Measurements from ENCODE around the gene IFFO2. TPM values are rescaled to one million over a fixed set of nuclear protein-coding genes. Genes with fewer than 3 reads are reported as not detected.

The IFFO2 gene
- total RNA-seq, 1 experiment from 2014 or later: 11.7 TPM

GRCh38 chr1:18951818-18952391 lies 4.6 kb downstream of the IFFO2 start:
- intact Hi-C loops (cut with micrococcal nuclease; ENCODE audit: unreplicated experiment): loop anchor here (10.0 kb wide), 1 partner anchor 47 kb away; the partner anchor contains the start of gene ALDH4A1
- no peak overlapping the region for H2AFZ ChIP-seq
- peaks cover 72% of the 10 kb centered on the region for H3K79me2 ChIP-seq (ENCODE audit: low read depth)
- ChIA-PET CTCF (no interaction called here), POLR2A (ENCODE audit: unreplicated experiment) (no interaction called here)
- no peak overlapping the region for H3K4me3 ChIP-seq
- H3K4me1 ChIP-seq (replicated peaks; ENCODE audit: insufficient read depth): peaks cover 20% of the 10 kb centered on the region
- no peak overlapping the region for H3K4me2 ChIP-seq
- TF ChIP-seq CTCF (conservative IDR thresholded peaks at IDR 0.05) (no peak), EZH2 (IDR thresholded peaks at IDR 0.05; ENCODE audit: low read depth) (no peak)
- no peaks in the 10 kb centered on the region for H3F3A ChIP-seq (ENCODE audit: insufficient read depth, low read depth)
- H3K27ac ChIP-seq: no peak overlapping the region
- no TSS peak for BruUV-seq (replicated peaks)
- H3K9me2 ChIP-seq (ENCODE audit: insufficient read depth): no peaks in the 10 kb centered on the region
- H4K20me1 ChIP-seq (ENCODE audit: insufficient read depth): peaks cover 7% of the 10 kb centered on the region
- no peaks in the 10 kb centered on the region for H3K36me3 ChIP-seq (ENCODE audit: low read depth)
- no peak for DNase-seq
- H3K27me3 ChIP-seq (ENCODE audit: insufficient read depth, low read depth): no peaks in the 10 kb centered on the region
- no peaks in the 10 kb centered on the region for H3K9me3 ChIP-seq (ENCODE audit: insufficient read depth, low read depth)

- no peaks in the 10 kb centered on the region for H3F3A ChIP-seq (ENCODE audit: insufficient read depth, low read depth)
- H3K27ac ChIP-seq: no peak overlapping the region
- POLR2A ChIA-PET (ENCODE audit: unreplicated experiment): no interaction called here
- no peak overlapping the region for H3K4me2 ChIP-seq
- H3K4me1 ChIP-seq (replicated peaks; ENCODE audit: insufficient read depth): peaks cover 20% of the 10 kb centered on the region
- H4K20me1 ChIP-seq (ENCODE audit: insufficient read depth): peaks cover 7% of the 10 kb centered on the region
- intact Hi-C loops (cut with micrococcal nuclease; ENCODE audit: unreplicated experiment): loop anchor here (10.0 kb wide), 1 partner anchor 47 kb away; the partner anchor contains the start of gene ALDH4A1
- H3K9me2 ChIP-seq (ENCODE audit: insufficient read depth): no peaks in the 10 kb centered on the region
- BruUV-seq (replicated peaks): no TSS peak
- H3K79me2 ChIP-seq (ENCODE audit: low read depth): peaks cover 77% of the 10 kb centered on the region
- no peaks in the 10 kb centered on the region for H3K9me3 ChIP-seq (ENCODE audit: insufficient read depth, low read depth)
- CTCF ChIA-PET: interaction anchor here (0.5 kb wide), 1 partner anchor 344 kb away, joined by 3 read pairs; no protein-coding TSS in a partner anchor
- no peaks in the 10 kb centered on the region for H3K27me3 ChIP-seq (ENCODE audit: insufficient read depth, low read depth)
- H3K36me3 ChIP-seq (ENCODE audit: low read depth): no peaks in the 10 kb centered on the region
- no peak for TF ChIP-seq CTCF (conservative IDR thresholded peaks at IDR 0.05)
- no peak for TF ChIP-seq EZH2 (IDR thresholded peaks at IDR 0.05; ENCODE audit: low read depth)
- no peak for DNase-seq
- H2AFZ ChIP-seq: no peak overlapping the region
- H3K4me3 ChIP-seq: no peak overlapping the region
These were observed 5.1 kb downstream of the IFFO2 start for GRCh38 chr1:18951416-18951815.

GRCh38 chr1:18950401-18951026 lies 6.0 kb downstream of the IFFO2 start:
- peaks cover 7% of the 10 kb centered on the region for H4K20me1 ChIP-seq (ENCODE audit: insufficient read depth)
- H3K4me2 ChIP-seq: no peak overlapping the region
- no peak overlapping the region for H2AFZ ChIP-seq

More at GRCh38 chr1:18950401-18951026, 6.0 kb downstream of the IFFO2 start:
- H3K27ac ChIP-seq: no peak overlapping the region
- TF ChIP-seq EZH2 (IDR thresholded peaks at IDR 0.05; ENCODE audit: low read depth) (no peak), CTCF (conservative IDR thresholded peaks at IDR 0.05) (no peak)
- H3K27me3 ChIP-seq (ENCODE audit: insufficient read depth, low read depth): no peaks in the 10 kb centered on the region
- H3K36me3 ChIP-seq (ENCODE audit: low read depth): no peaks in the 10 kb centered on the region
- H3K9me3 ChIP-seq (ENCODE audit: insufficient read depth, low read depth): no peaks in the 10 kb centered on the region
- no TSS peak for BruUV-seq (replicated peaks)
- ChIA-PET CTCF (interaction anchor here (0.5 kb wide), 1 partner anchor 343 kb away, joined by 3 read pairs; no protein-coding TSS in a partner anchor), POLR2A (ENCODE audit: unreplicated experiment) (interaction anchor here (0.5 kb wide), 1 partner anchor 137 kb away, joined by 3 read pairs; no protein-coding TSS in a partner anchor)
- H3F3A ChIP-seq (ENCODE audit: insufficient read depth, low read depth): no peaks in the 10 kb centered on the region
- no peak for DNase-seq
- no peak overlapping the region for H3K4me3 ChIP-seq
- no peaks in the 10 kb centered on the region for H3K9me2 ChIP-seq (ENCODE audit: insufficient read depth)
- H3K4me1 ChIP-seq (replicated peaks; ENCODE audit: insufficient read depth): peaks cover 20% of the 10 kb centered on the region
- intact Hi-C loops (cut with micrococcal nuclease; ENCODE audit: unreplicated experiment): loop anchor here (10.0 kb wide), 1 partner anchor 46 kb away; the partner anchor contains the start of gene ALDH4A1
- peaks cover 82% of the 10 kb centered on the region for H3K79me2 ChIP-seq (ENCODE audit: low read depth)

All from PC-9 (cell line).